Left ventricle myocardium inferior (tissue), 1 donor: ENCODE data around the gene PNLIPRP3. TPM values are rescaled to one million over a fixed set of nuclear protein-coding genes. Genes with fewer than 3 reads are reported as not detected.
"Not testable (repeated sequence)": the region's sequence is repeated elsewhere in the genome, so short reads cannot be mapped to it uniquely, and the experiment has no call there.

ENCODE experiments used
- DNase-seq: peaks from one replicate; pipeline ENCODE4 v3.0.0-alpha.2; 2020
- H3K27ac ChIP-seq: fragments of 200-600 bp; replicated peaks from 2 replicates; pipeline ENCODE4 v1.8.0; 2021
- H3K27me3 ChIP-seq: fragments of 200-600 bp; 2 replicates; pipeline ENCODE4 v1.8.0; 2021; ENCODE audit warnings: low read depth
- H3K36me3 ChIP-seq: fragments of 200-600 bp; 2 replicates; pipeline ENCODE4 v1.8.0; 2021
- H3K4me1 ChIP-seq: fragments of 200-600 bp; 2 replicates; pipeline ENCODE4 v1.8.0; 2021
- H3K4me3 ChIP-seq: fragments of 200-600 bp; 2 replicates; pipeline ENCODE4 v1.8.0; 2021; ENCODE audit warnings: mild to moderate bottlenecking, moderate library complexity
- H3K9me3 ChIP-seq: fragments of 200-600 bp; replicated peaks from 2 replicates; pipeline ENCODE4 v1.8.0; 2021
- CTCF ChIP-seq: fragments of 200-600 bp; IDR thresholded peaks from 2 replicates; pipeline ENCODE4 v1.8.0; 2021; ENCODE audit warnings: antibody characterized with exemption, mild to moderate bottlenecking, borderline replicate concordance
- intact Hi-C: fragments of 100-400 bp; cut with micrococcal nuclease; formaldehyde crosslinking; loops from one replicate; pipeline ENCODE4 v1.11.0; 2022
- long read RNA-seq: library from polyadenylated mRNA; unstranded; transcript quantifications from one replicate; pipeline ENCODE4 v2.0.0, GENCODE V29; 2021
- total RNA-seq: library from RNA; stranded (reverse); fragmentation: NEBNext Ultra II Directional; extraction: Animal tissue kit (Norgen Biotek cat#: 25700); gene quantifications from one replicate; pipeline ENCODE4 v1.2.1, GENCODE V29; 2021
- donor health status: DM: no; HTN: yes; CAD: no; lungs with severe emphysema.

Gene PNLIPRP3
- total RNA-seq = not detected
- long read RNA-seq = 0 reads

- no peak within 1 kb of the TSS for H3K27ac ChIP-seq
- no peak within 1 kb of the TSS for H3K4me3 ChIP-seq
- H3K9me3 ChIP-seq = no peaks in the 10 kb centered on the region
- intact Hi-C loops = no loop called here
- H3K36me3 ChIP-seq = no peaks in the 10 kb centered on the region
- H3K27me3 ChIP-seq = peaks cover 10% of the 10 kb centered on the region
- DNase-seq = no peak
- TF ChIP-seq CTCF = no peak
- no peaks in the 10 kb centered on the region for H3K4me1 ChIP-seq
Measured at GRCh38 chr10:116427671-116428070, at the start of gene PNLIPRP3. TSS of gene PNLIPRP3 (plus strand) at chr10:116427847. CDS start at chr10:116428013, 166 bp downstream.

GRCh38 chr10:116382290-116382689, 45.4 kb upstream of the PNLIPRP3 start:
- no peak for DNase-seq
- Histone ChIP-seq H3K4me3 (no peak overlapping the region), H3K4me1 (no peaks in the 10 kb centered on the region), H3K27ac (no peak overlapping the region), H3K27me3 (peaks cover under 1% of the 10 kb centered on the region), H3K9me3 (no peaks in the 10 kb centered on the region), H3K36me3 (no peaks in the 10 kb centered on the region)
- no peak for TF ChIP-seq CTCF
- intact Hi-C loops = loop anchor here (5.0 kb wide), 1 partner anchor 675 kb away; no protein-coding TSS in a partner anchor

- intact Hi-C loops = loop anchor here (5.0 kb wide), 1 partner anchor 1033 kb away; no protein-coding TSS in a partner anchor
- Histone ChIP-seq H3K9me3 (no peaks in the 10 kb centered on the region), H3K36me3 (no peaks in the 10 kb centered on the region), H3K4me3 (no peak overlapping the region), H3K27me3 (peaks cover under 1% of the 10 kb centered on the region), H3K27ac (no peak overlapping the region), H3K4me1 (no peaks in the 10 kb centered on the region)
- no peak for DNase-seq
- TF ChIP-seq CTCF = no peak
Measured at GRCh38 chr10:116385311-116385710, 42.3 kb upstream of the PNLIPRP3 start.

- intact Hi-C loops = loop anchor here (5.0 kb wide), 1 partner anchor 1034 kb away; no protein-coding TSS in a partner anchor
- no peaks in the 10 kb centered on the region for H3K4me1 ChIP-seq
- H3K4me3 ChIP-seq = no peak overlapping the region
- H3K27ac ChIP-seq = no peak overlapping the region
- H3K27me3 ChIP-seq = peaks cover 9% of the 10 kb centered on the region
- TF ChIP-seq CTCF = peak; percentile 72
- H3K36me3 ChIP-seq = no peaks in the 10 kb centered on the region
- no peak for DNase-seq
- no peaks in the 10 kb centered on the region for H3K9me3 ChIP-seq
Measured at GRCh38 chr10:116385994-116386809, 41.4 kb upstream of the PNLIPRP3 start.

- intact Hi-C loops, H3K4me3 ChIP-seq, H3K36me3 ChIP-seq, DNase-seq, H3K27ac ChIP-seq, H3K9me3 ChIP-seq, H3K4me1 ChIP-seq: not testable (repeated sequence)
- H3K27me3 ChIP-seq = peaks cover 16% of the 10 kb centered on the region
Measured at GRCh38 chr10:116393246-116393831, 34.3 kb upstream of the PNLIPRP3 start.
